Heart left ventricle (tissue), 13 donors: Measurements from ENCODE around the gene COL1A2.
A peak's percentile ranks its signal among the peaks of the same experiment; 100 is the strongest.

Experiments used
- CTCF ChIP-seq, 12 donors: fragments of 200-600 bp; sonication (generic) in 4 of 12; IDR thresholded peaks; one replicate each; pipeline versions ENCODE4 v1.5.0 to v1.8.0; 2018 to 2022; ENCODE audit warnings: antibody characterized with exemption in 12 of 12, mild to moderate bottlenecking in 5 of 12
- POLR2A ChIP-seq, 2 donors: fragments of 450-650 bp; IDR thresholded peaks; one replicate each; pipeline ENCODE4 v1.6.1; 2017; ENCODE audit warnings: antibody characterized with exemption in 2 of 2, mild to moderate bottlenecking in 2 of 2, moderate library complexity in 2 of 2
- donor health status: ischemic (EF 13 %, LVEDD 7.1; RV severe dilation, severe dysfunction).
- donor health status: DM: no; HTN: yes; CAD: no.
- donor health status: DM: no; HTN: no; CAD: no.
- donor health status: ischemic (EF 25% LVEDD 6.9; RV normal size, moderate dysfunction).
- donor health status: ischemic (EF 25% LVEDD 5.7; RV mildly dilated, moderate dysfunction).
- donor health status: ischemic (EF 35%, LVEDD 5.7; RV mildly dilated, moderate dysfunction).
- donor health status: nonischemic (EF 11% LVEDD 7.7; RV severe dilation, severe dysfunction).
- donor health status: DM: yes; HTN: yes; CAD: no.
- donor health status: PGD.
- donor health status: ischemic (EF 29% LVEDD 5.4; RV normal size, mild dysfunction).
- donor health status: nonischemic (EF 23%, LVEDD 6.1; RV moderate dilation, normal function).

GRCh38 chr7:94436018-94436604 is 41.4 kb downstream of the COL1A2 start:
- TF ChIP-seq CTCF (IDR thresholded peaks at IDR 0.05) (peak; percentile 66 to 88 (median 77)), POLR2A (IDR thresholded peaks at IDR 0.05) (no peak)
